Neural progenitor cell (in vitro differentiated cells): ENCODE measurements around the gene PHACTR1.

Experiments
- EZH2phosphoT487 ChIP-seq: fragments of 200-600 bp; sonication (generic); IDR thresholded peaks from 2 replicates; pipeline ENCODE4 v1.6.1; 2017; ENCODE audit warnings: antibody characterized with exemption
- TF ChIP-seq, protein P1 (sequence below): fragments of 200-600 bp; sonication (generic); IDR thresholded peaks from 2 replicates; pipeline ENCODE4 v1.5.1; 2017; ENCODE audit warnings: antibody characterized with exemption, mild to moderate bottlenecking

DNA sequence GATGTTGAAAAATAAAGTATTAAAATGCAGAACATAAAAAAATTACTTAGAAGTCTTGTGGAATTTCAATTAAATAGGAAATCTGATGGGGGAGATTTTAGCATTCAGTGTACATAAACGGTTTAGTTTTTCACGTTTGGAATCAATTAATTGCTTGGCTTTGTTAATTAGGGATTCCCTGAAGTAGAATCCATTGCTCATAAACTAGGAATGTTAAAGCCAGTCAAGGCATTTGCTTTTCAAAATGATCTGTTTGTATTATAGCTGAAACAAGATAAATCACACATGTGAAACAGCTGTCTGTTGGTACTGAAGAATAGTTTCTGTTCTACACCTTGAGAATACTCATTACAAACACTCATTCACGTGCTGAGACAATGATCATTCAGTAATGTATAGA lies 313.8 kb downstream of the PHACTR1 start:
- TF ChIP-seq, protein P1, sequence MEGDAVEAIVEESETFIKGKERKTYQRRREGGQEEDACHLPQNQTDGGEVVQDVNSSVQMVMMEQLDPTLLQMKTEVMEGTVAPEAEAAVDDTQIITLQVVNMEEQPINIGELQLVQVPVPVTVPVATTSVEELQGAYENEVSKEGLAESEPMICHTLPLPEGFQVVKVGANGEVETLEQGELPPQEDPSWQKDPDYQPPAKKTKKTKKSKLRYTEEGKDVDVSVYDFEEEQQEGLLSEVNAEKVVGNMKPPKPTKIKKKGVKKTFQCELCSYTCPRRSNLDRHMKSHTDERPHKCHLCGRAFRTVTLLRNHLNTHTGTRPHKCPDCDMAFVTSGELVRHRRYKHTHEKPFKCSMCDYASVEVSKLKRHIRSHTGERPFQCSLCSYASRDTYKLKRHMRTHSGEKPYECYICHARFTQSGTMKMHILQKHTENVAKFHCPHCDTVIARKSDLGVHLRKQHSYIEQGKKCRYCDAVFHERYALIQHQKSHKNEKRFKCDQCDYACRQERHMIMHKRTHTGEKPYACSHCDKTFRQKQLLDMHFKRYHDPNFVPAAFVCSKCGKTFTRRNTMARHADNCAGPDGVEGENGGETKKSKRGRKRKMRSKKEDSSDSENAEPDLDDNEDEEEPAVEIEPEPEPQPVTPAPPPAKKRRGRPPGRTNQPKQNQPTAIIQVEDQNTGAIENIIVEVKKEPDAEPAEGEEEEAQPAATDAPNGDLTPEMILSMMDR, result no peak
- TF ChIP-seq EZH2phosphoT487, result no peak
